Esophagus squamous epithelium (tissue), 5 donors: Measurements from ENCODE around the gene LAMTOR4. TPM values are rescaled to one million over a fixed set of nuclear protein-coding genes. Genes with fewer than 3 reads are reported as not detected.
A peak's percentile ranks its signal among the peaks of the same experiment; 100 is the strongest.

Experiments
- DNase-seq: peaks from one replicate; lab custom pipeline; 2025; lab: John Stamatoyannopoulos, UW
- H3K27ac ChIP-seq, 4 donors: fragments of 200-600 bp; sonication (generic); one replicate each; pipeline ENCODE4 v1.5.1; 2016 to 2019; ENCODE audit warnings: mild to moderate bottlenecking in 1 of 4
- H3K27me3 ChIP-seq, 4 donors: fragments of 200-600 bp; sonication (generic); 1 replicate in 3 of 4; 2 replicates in 1 of 4; pipeline versions ENCODE4 v1.5.1 to v1.6.0; 2017 to 2021; ENCODE audit warnings: antibody characterized with exemption in 1 of 4
- H3K36me3 ChIP-seq, 3 donors: fragments of 200-600 bp; sonication (generic); one replicate each; pipeline ENCODE4 v1.5.1; 2016 to 2019
- H3K4me1 ChIP-seq, 3 donors: fragments of 200-600 bp; sonication (generic); one replicate each; pipeline ENCODE4 v1.5.1; 2017 to 2019
- H3K4me3 ChIP-seq, 4 donors: fragments of 200-600 bp; sonication (generic); 1 replicate in 3 of 4; 2 replicates in 1 of 4; pipeline ENCODE4 v1.5.1; 2016 to 2019; ENCODE audit warnings: mild to moderate bottlenecking in 2 of 4, moderate library complexity in 1 of 4
- H3K9me3 ChIP-seq, 3 donors: fragments of 200-600 bp; sonication (generic); one replicate each; pipeline ENCODE4 v1.5.1; 2016 to 2019
- POLR2A ChIP-seq, 4 donors: fragments of 450-650 bp; IDR thresholded peaks; one replicate each; pipeline ENCODE4 v1.6.1; 2017; ENCODE audit warnings: antibody characterized with exemption in 4 of 4, mild to moderate bottlenecking in 4 of 4, moderate library complexity in 3 of 4
- WGBS, 2 donors: methylation state at CpG; one replicate each; pipeline ENCODE4 v1.1.5; 2018; 5-methylcytosine and 5-hydroxymethylcytosine counted together
- intact Hi-C: fragments of 100-400 bp; cut with DNase I; formaldehyde crosslinking; loops from one replicate; pipeline ENCODE4 v1.15.0; 2022
- total RNA-seq, 4 donors: library from RNA; depleted of rRNA; stranded (reverse); fragments of >200 nt; gene quantifications; one replicate each; pipeline ENCODE4 v1.1.0, GENCODE V29; 2016
- TF ChIP-seq, protein P1 (sequence below), 6 experiments: fragments of 450-650 bp in 4 of 6; fragments of 200-600 bp in 2 of 6; sonication (generic) in 2 of 6; IDR thresholded peaks; one replicate each; pipeline ENCODE4 v1.5.1; 2016 to 2019; ENCODE audit warnings: antibody characterized with exemption in 6 of 6, mild to moderate bottlenecking in 4 of 6, moderate library complexity in 4 of 6
- donor health status: DM: yes; HTN: yes; CAD: no.

Gene LAMTOR4
- total RNA-seq, 4 donors from 2014 or later: 71.8 to 138 (median 86.7) TPM

DNA sequence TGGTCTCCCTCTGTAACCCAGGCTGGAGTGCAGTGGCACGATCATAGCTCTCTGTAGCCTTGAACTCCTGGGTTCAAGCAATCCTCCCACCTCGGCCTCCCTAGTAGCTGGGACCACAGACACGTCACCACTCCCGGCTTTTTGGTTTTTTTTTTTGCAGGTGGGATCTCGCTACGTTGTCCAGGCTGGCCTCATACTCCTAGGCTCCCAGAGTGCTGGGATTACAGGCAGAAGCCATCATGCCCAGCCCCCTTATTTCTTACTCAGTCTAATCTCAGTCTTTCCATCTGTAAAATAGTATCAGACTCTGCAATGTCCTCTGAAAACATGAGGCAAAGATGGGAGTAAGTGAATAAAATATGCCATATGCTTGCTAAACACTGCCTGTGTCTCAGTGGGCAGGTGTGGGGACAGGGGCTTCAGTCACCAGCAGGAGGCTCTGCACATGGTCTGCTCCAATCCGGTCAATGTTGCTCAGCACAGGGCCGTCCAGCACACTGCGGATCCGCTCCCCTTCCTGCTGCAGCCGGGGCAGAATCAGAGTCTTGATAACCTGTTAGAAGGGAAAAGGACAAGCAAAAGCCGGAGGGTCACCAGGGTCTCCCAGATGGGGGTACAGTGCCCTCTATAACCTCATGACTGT lies 39.1 kb upstream of the LAMTOR4 start:
- H3K9me3 ChIP-seq: no peaks in the 10 kb centered on the region
- WGBS, 2 donors: 71 to 84% methylated on average over 5 to 6 of the region's 12 CpGs
- peaks cover 28 to 97% (median 44%) of the 10 kb centered on the region in 3 donors for H3K36me3 ChIP-seq

DNA sequence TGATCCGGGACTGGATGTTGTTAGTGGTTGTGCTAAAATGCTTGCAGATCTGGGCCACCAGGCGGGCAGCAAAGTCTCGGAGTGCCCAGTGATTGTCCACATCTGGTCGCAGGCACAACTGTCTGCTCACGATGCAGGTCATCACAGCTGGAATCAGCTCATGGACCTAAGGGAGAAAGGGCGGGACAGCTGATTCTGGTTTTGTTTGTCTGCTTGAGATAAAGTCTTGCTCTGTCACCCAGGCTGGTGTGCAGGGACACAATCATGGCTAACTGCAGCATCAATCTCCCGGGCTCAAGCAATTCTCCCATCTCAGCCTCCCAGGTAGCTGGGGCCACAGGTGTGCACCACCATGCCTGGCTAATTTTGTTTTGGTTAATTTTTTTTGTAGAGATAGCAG lies 37.6 kb upstream of the LAMTOR4 start:
- H3K4me3 ChIP-seq: no peak overlapping the region
- peaks cover 22 to 81% (median 32%) of the 10 kb centered on the region in 3 donors for H3K36me3 ChIP-seq
- H3K27me3 ChIP-seq: no peaks in the 10 kb centered on the region
- H3K27ac ChIP-seq: no peak overlapping the region
- no peaks in the 10 kb centered on the region for H3K4me1 ChIP-seq
- TF ChIP-seq, protein P1, sequence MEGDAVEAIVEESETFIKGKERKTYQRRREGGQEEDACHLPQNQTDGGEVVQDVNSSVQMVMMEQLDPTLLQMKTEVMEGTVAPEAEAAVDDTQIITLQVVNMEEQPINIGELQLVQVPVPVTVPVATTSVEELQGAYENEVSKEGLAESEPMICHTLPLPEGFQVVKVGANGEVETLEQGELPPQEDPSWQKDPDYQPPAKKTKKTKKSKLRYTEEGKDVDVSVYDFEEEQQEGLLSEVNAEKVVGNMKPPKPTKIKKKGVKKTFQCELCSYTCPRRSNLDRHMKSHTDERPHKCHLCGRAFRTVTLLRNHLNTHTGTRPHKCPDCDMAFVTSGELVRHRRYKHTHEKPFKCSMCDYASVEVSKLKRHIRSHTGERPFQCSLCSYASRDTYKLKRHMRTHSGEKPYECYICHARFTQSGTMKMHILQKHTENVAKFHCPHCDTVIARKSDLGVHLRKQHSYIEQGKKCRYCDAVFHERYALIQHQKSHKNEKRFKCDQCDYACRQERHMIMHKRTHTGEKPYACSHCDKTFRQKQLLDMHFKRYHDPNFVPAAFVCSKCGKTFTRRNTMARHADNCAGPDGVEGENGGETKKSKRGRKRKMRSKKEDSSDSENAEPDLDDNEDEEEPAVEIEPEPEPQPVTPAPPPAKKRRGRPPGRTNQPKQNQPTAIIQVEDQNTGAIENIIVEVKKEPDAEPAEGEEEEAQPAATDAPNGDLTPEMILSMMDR (IDR thresholded peaks at IDR 0.05): no peak
- no peak for TF ChIP-seq POLR2A (IDR thresholded peaks at IDR 0.05)
- DNase-seq: no peak
- 90 to 91% methylated on average over 6 to 7 of the region's 7 CpGs for WGBS, 2 donors
- intact Hi-C loops: no loop called here
- no peaks in the 10 kb centered on the region for H3K9me3 ChIP-seq

More for the DNA sequence above, 39.1 kb upstream of the LAMTOR4 start:
- Histone ChIP-seq H3K27me3 (no peaks in the 10 kb centered on the region), H3K27ac (no peak overlapping the region), H3K4me1 (no peaks in the 10 kb centered on the region), H3K4me3 (no peak overlapping the region)
- DNase-seq: no peak
- TF ChIP-seq POLR2A (IDR thresholded peaks at IDR 0.05): no peak
- TF ChIP-seq, protein P1 (IDR thresholded peaks at IDR 0.05): no peak
- intact Hi-C loops: no loop called here

DNA sequence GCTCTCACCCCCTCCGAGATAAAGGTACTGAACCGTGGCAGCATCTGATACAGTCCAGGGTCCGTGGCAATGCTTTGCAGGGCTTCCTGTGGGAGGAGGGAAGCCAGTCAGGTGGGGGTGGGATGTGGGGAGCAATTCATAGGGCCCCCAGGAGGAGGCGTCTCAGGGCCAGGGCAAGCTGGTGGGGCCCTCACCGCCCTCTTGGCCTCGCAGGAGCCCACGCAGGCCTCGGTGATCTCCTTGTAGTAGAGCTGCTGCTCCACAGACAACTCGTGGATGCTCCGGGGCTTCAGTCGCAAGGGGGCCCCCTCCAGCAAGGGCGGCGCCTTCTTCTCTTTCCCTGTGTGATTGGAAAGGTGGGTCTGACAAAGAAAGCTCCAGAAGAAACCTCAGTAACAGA lies 36.8 kb upstream of the LAMTOR4 start:
- Histone ChIP-seq H3K27me3 (no peaks in the 10 kb centered on the region), H3K9me3 (no peaks in the 10 kb centered on the region), H3K4me3 (no peak overlapping the region), H3K36me3 (peaks cover 14 to 74% (median 32%) of the 10 kb centered on the region in 3 donors), H3K27ac (no peak overlapping the region), H3K4me1 (no peaks in the 10 kb centered on the region)
- TF ChIP-seq, protein P1 (IDR thresholded peaks at IDR 0.05): no peak
- no peak for TF ChIP-seq POLR2A (IDR thresholded peaks at IDR 0.05)
- intact Hi-C loops: no loop called here
- DNase-seq: no peak
- WGBS, 2 donors: 88 to 93% methylated on average over 7 to 8 of the region's 13 CpGs

DNA sequence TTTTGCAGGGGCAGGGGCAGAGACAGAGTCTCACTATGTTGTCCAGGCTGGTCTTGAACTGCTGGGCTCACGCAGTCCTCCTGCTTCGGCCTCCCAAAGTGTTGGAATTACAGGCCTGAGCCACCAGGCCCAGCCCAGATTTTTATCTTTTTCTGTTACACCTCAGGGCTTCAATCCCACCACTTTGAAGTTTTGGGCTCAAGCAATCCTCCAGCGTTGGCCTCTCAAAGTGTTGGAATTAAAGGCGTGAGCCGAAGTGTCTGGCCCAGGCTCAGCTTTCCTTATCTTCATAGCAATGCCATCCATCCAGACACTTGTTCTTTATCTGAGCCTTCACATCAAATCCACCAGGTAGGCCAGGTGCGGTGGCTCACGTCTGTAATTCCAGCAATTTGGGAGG lies 33.7 kb upstream of the LAMTOR4 start:
- no peak for DNase-seq
- WGBS, 2 donors: 93 to 96% methylated on average over 5 to 7 of the region's 7 CpGs
- Histone ChIP-seq H3K27me3 (no peaks in the 10 kb centered on the region), H3K36me3 (peaks cover 5 to 43% (median 27%) of the 10 kb centered on the region in 3 donors), H3K4me1 (peaks cover 3 to 23% (median 10%) of the 10 kb centered on the region in 3 donors), H3K9me3 (no peaks in the 10 kb centered on the region), H3K27ac (no peak overlapping the region), H3K4me3 (no peak overlapping the region)
- intact Hi-C loops: no loop called here
- TF ChIP-seq POLR2A (IDR thresholded peaks at IDR 0.05): no peak
- TF ChIP-seq, protein P1 (IDR thresholded peaks at IDR 0.05): no peak

DNA sequence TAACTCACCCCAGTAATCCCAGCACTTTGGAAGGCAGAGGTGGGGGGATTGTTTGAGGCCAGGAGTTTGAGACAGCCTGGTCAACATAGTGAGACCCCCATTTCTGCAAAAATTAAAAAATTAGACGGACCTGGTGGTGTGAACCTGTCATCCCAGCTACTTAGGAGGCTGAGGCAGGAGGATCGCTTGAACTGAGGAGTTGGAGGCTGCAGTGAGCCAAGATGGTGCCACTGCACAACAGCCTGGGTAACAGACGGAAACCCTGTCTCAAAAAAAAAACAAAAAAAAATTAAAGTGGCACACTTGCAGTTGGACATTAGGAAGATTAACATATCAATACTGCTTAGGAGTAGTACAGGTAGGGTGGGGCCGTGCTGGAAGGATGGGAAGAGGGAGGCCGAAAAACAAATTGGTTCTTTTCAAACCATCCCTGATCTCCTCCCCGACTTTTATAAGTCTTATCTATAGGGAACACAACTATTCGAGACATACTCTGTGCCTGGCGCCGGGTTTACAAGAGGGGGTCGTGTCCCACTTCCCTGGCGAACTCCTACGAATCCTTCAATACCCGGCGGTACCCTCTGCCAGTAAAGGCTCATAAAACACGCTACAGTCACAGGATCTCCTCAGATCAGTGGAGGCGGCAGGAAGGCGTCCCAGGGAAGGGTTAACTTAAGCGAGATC lies 30.2 kb upstream of the LAMTOR4 start:
- peak overlapping the region; percentile 56 to 90 (median 80) for H3K4me3 ChIP-seq
- 30% methylated on average over 11 to 12 of the region's 18 CpGs for WGBS, 2 donors
- H3K9me3 ChIP-seq: no peaks in the 10 kb centered on the region
- no peaks in the 10 kb centered on the region for H3K27me3 ChIP-seq
- H3K27ac ChIP-seq: peak overlapping the region; percentile 81 to 95 (median 88)
- H3K36me3 ChIP-seq: peaks cover 0 to 16% (median 4%) of the 10 kb centered on the region in 3 donors
- intact Hi-C loops: no loop called here
- no peak for TF ChIP-seq POLR2A (IDR thresholded peaks at IDR 0.05)
- TF ChIP-seq, protein P1 (IDR thresholded peaks at IDR 0.05): no peak
- DNase-seq: no peak
- peaks cover 11 to 50% (median 18%) of the 10 kb centered on the region in 3 donors for H3K4me1 ChIP-seq
